Ovary (tissue), 9 donors: ENCODE measurements around the gene KDM6A. TPM values are rescaled to one million over a fixed set of nuclear protein-coding genes. Genes with fewer than 3 reads are reported as not detected.
A peak's percentile ranks its signal among the peaks of the same experiment; 100 is the strongest.
"Not testable (repeated sequence)": the region's sequence is repeated elsewhere in the genome, so short reads cannot be mapped to it uniquely, and the experiment has no call there.

ENCODE experiments used
- DNase-seq, 5 donors: peaks; one replicate each; pipeline ENCODE4 v3.0.0-alpha.2; 2019 to 2020
- H3K27ac ChIP-seq, 2 donors: fragments of 200-600 bp; one replicate each; pipeline versions ENCODE4 v1.5.1 to v1.8.0; 2019 to 2022
- H3K27me3 ChIP-seq: fragments of 200-600 bp; one replicate; pipeline ENCODE4 v1.8.0; 2022
- H3K36me3 ChIP-seq: fragments of 200-600 bp; sonication (generic); one replicate; pipeline ENCODE4 v1.5.1; 2019
- H3K4me1 ChIP-seq: one replicate; pipeline ENCODE4 v1.8.1; 2013; ENCODE audit warnings: mild to moderate bottlenecking, moderate library complexity; ENCODE audit not compliant: insufficient read depth
- H3K4me3 ChIP-seq: fragments of 200-600 bp; sonication (generic); one replicate; pipeline ENCODE4 v1.5.1; 2017
- H3K9me3 ChIP-seq, 2 donors: fragments of 200-600 bp in 1 of 2; sonication (generic) in 1 of 2; one replicate each; pipeline versions ENCODE4 v1.5.1 to v1.8.1; 2013 to 2019; ENCODE audit warnings: mild to moderate bottlenecking in 1 of 2, moderate library complexity in 1 of 2
- EP300 ChIP-seq: sonication (generic); formaldehyde crosslinking; IDR thresholded peaks from one replicate; pipeline ENCODE4 v1.6.1; 2017; ENCODE audit warnings: antibody characterized with exemption
- POLR2A ChIP-seq: fragments of 450-650 bp; IDR thresholded peaks from one replicate; pipeline ENCODE4 v1.6.1; 2017; ENCODE audit warnings: antibody characterized with exemption, mild to moderate bottlenecking, moderate library complexity
- WGBS, 3 donors: extraction: QIAGEN DNeasy Blood & Tissue Kit in 1 of 3; methylation state at CpG; one replicate each; pipeline versions ENCODE4 v1.1.5 to v1.1.7; 2013 to 2017; 5-methylcytosine and 5-hydroxymethylcytosine counted together
- intact Hi-C, 4 donors: fragments of 100-400 bp; cut with DNase I; formaldehyde crosslinking; loops; one replicate each; pipeline versions ENCODE4 v1.11.0 to v1.15.1; 2022 to 2023
- polyA plus RNA-seq, 2 donors: library from polyadenylated mRNA; stranded (reverse); fragments of 200-250 nt in 1 of 2; fragments of 350-450 nt in 1 of 2; fragmentation: Illumina TruSeq in 1 of 2; extraction: RNeasy Lipid Tissue Mini Kit (QIAGEN cat#74804) in 1 of 2; gene quantifications; one replicate each; pipeline ENCODE4 v1.2.3, GENCODE V29; 2013 to 2014
- total RNA-seq, 7 donors: library from RNA; depleted of rRNA in 2 of 7; stranded (reverse); fragments of >200 nt in 2 of 7; fragmentation: NEBNext Ultra II Directional in 3 of 7; extraction: Animal tissue kit (Norgen Biotek cat#: 25700) in 3 of 7; gene quantifications; one replicate each; pipeline versions ENCODE4 v1.1.0 to v1.2.4, GENCODE V29; 2016 to 2023
- TF ChIP-seq, protein P1 (sequence below), 3 donors: fragments of 450-650 bp in 2 of 3; fragments of 200-600 bp in 1 of 3; IDR thresholded peaks; one replicate each; pipeline versions ENCODE4 v1.5.1 to v1.8.0; 2016 to 2022; ENCODE audit warnings: antibody characterized with exemption in 3 of 3, mild to moderate bottlenecking in 1 of 3
- donor health status: DM: no; HTN: no; CAD: no; lungs with moderate emphysema.
- donor health status: DM: no; HTN: no; CAD: no.
- donor health status: Bipolar disorder and iron deficiency.
- donor health status: DM: yes; HTN: yes; CAD: no.
- donor health status: DM: no; HTN: no; CAD: no.
- donor health status: DM: yes; HTN: yes; CAD: no.

KDM6A gene
- total and polyA plus RNA-seq, 9 donors: 19.8 to 56.2 (median 42.1) TPM

DNA sequence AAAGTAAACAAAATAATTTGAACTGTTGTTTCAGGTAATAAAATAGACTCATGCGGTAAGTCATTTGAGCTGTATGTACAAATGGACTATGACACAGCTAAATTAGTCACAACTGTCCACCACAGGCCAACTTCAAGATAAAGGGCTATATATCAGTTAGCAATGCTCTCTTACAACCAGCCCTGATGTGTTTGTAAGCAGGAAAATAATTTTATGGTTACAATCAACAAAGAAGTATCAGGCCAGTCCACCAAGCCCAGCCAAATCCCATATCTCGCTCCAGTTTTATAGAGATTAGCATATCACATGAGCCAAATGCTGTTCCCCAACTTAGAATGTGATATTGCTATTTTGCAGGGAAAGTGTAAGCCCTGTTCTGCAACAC, 29.7 kb upstream of the KDM6A start:
- Histone ChIP-seq H3K27ac (no peak overlapping the region), H3K27me3 (no peaks in the 10 kb centered on the region), H3K9me3 (no peaks in the 10 kb centered on the region), H3K36me3 (no peaks in the 10 kb centered on the region), H3K4me1 (no peaks in the 10 kb centered on the region), H3K4me3 (no peak overlapping the region)
- intact Hi-C loops: loop anchor here in 1 of 4 donors (5.0 kb wide), 1 partner anchor 1609 kb away; no protein-coding TSS in a partner anchor
- 83 to 88% (median 87%) methylated on average over 2 of the region's 2 CpGs for WGBS, 3 donors
- DNase-seq: no peak
- TF ChIP-seq POLR2A (no peak), EP300 (no peak)
- TF ChIP-seq, protein P1, sequence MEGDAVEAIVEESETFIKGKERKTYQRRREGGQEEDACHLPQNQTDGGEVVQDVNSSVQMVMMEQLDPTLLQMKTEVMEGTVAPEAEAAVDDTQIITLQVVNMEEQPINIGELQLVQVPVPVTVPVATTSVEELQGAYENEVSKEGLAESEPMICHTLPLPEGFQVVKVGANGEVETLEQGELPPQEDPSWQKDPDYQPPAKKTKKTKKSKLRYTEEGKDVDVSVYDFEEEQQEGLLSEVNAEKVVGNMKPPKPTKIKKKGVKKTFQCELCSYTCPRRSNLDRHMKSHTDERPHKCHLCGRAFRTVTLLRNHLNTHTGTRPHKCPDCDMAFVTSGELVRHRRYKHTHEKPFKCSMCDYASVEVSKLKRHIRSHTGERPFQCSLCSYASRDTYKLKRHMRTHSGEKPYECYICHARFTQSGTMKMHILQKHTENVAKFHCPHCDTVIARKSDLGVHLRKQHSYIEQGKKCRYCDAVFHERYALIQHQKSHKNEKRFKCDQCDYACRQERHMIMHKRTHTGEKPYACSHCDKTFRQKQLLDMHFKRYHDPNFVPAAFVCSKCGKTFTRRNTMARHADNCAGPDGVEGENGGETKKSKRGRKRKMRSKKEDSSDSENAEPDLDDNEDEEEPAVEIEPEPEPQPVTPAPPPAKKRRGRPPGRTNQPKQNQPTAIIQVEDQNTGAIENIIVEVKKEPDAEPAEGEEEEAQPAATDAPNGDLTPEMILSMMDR (IDR thresholded peaks at IDR 0.05): no peak

DNA sequence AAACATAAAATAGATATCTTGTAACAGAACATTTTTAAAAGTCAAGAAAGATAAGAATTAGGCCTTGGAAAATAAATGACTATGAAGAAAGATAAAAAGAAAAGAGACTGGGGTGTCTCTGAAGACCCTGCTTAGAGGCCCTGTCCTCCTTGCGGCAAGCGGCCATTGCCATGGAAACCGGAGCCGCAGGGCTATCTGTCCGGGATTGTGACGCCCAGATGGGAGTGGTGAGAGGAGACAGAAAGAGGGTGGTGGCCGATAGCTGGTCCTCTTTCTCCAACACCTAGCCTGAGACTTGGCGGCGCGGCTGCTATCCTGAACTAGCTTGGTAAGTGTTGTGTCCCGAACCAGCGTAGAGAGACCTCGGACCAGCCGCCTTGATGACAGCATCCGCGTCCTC, 29.2 kb upstream of the KDM6A start, which contains the start of gene DUSP21:
Gene DUSP21 (plus strand): TSS at position 269 of the 400 bp plus-strand sequence. CDS start 112 bp downstream, at position 381.
- intact Hi-C loops: loop anchor here in 1 of 4 donors (5.0 kb wide), 1 partner anchor 1609 kb away; no protein-coding TSS in a partner anchor
- no peak for DNase-seq
- Histone ChIP-seq H3K4me3 (no peak within 1 kb of the TSS), H3K4me1 (no peaks in the 10 kb centered on the region), H3K27ac (no peak within 1 kb of the TSS), H3K36me3 (no peaks in the 10 kb centered on the region), H3K27me3 (no peaks in the 10 kb centered on the region), H3K9me3 (no peaks in the 10 kb centered on the region)
- no peak for TF ChIP-seq POLR2A
- TF ChIP-seq EP300: no peak
- TF ChIP-seq, protein P1 (IDR thresholded peaks at IDR 0.05): no peak
- 75 to 84% (median 83%) methylated on average over 16 of the region's 16 CpGs for WGBS, 3 donors

DNA sequence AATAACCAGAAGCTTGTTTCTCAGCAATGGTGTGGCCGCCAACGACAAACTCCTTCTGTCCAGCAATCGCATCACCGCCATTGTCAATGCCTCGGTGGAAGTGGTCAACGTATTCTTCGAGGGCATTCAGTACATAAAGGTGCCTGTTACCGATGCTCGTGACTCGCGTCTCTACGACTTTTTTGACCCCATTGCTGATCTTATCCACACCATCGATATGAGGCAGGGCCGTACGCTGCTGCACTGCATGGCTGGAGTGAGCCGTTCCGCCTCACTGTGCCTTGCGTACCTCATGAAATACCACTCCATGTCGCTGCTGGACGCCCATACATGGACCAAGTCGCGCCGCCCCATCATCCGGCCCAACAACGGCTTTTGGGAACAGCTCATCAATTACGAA, 28.8 kb upstream of the KDM6A start:
- Histone ChIP-seq H3K4me1 (no peaks in the 10 kb centered on the region), H3K9me3 (no peaks in the 10 kb centered on the region), H3K27me3 (no peaks in the 10 kb centered on the region), H3K27ac (no peak overlapping the region), H3K4me3 (no peak overlapping the region), H3K36me3 (no peaks in the 10 kb centered on the region)
- intact Hi-C loops: loop anchor here in 1 of 4 donors (5.0 kb wide), 1 partner anchor 1608 kb away; no protein-coding TSS in a partner anchor
- DNase-seq: no peak
- TF ChIP-seq EP300 (no peak), POLR2A (no peak)
- TF ChIP-seq, protein P1 (IDR thresholded peaks at IDR 0.05): no peak
- WGBS, 3 donors: 92 to 95% (median 93%) methylated on average over 26 of the region's 26 CpGs

DNA sequence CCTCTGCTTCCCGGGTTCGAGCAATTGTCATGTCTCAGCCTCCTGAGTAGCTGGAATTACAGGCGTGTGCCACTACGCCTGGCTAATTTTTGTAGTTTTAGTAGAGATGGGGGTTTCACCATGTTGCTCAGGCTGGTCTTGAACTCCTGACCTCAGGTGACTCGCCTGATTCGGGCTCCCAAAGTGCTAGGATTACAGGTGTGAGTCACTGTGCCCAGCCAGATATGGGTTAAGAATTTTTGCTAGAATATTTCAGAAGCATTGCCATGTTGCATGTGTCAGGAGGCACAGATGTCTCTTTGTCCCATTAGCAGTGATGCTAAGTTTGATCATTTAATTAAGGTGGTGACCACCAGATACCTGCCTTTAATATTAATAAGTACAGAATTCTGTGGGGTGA, 22.1 kb upstream of the KDM6A start:
- H3K27ac ChIP-seq, DNase-seq, H3K36me3 ChIP-seq, H3K4me3 ChIP-seq, intact Hi-C loops, H3K9me3 ChIP-seq, H3K4me1 ChIP-seq, H3K27me3 ChIP-seq: not testable (repeated sequence)
- 83 to 85% (median 84%) methylated on average over 6 of the region's 6 CpGs for WGBS, 3 donors

DNA sequence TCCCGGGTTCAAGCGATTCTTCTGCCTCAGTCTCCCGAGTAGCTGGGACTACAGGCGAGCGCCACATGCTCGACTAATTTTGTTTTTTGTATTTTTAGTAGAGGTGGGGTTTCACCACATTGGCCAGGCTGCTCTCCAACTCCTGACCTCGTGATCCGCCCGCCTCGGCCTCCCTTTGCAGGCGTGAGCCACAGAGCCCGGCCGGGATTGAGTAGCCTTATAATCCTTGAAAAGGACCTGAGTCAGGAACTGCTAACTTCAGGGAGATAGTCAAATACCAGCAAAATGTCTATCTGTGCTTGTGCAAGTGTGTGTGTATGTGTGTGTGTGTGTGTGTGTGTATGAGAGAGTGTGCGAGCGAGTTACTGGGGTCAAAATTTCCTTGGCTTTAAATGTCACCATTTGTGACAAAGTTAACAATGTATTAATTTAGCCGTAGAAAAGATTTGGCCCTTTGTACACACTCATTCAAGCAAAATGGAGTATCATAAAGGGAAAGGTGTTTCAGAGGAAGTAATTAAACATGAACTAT, 1.8 kb upstream of the KDM6A start:
- no peak overlapping the region for H3K4me3 ChIP-seq
- H3K9me3 ChIP-seq: no peaks in the 10 kb centered on the region
- TF ChIP-seq POLR2A: no peak
- no peak for TF ChIP-seq EP300
- TF ChIP-seq, protein P1 (IDR thresholded peaks at IDR 0.05): no peak
- H3K4me1 ChIP-seq: no peaks in the 10 kb centered on the region
- 73 to 82% (median 76%) methylated on average over 16 of the region's 16 CpGs for WGBS, 3 donors
- intact Hi-C loops: loop anchor here in 1 of 4 donors (5.0 kb wide), 1 partner anchor 329 kb away; the partner anchor contains the start of gene FUNDC1
- peak in 3 of 5 donors; percentile 23 to 43 (median 33) for DNase-seq
- no peaks in the 10 kb centered on the region for H3K36me3 ChIP-seq
- H3K27me3 ChIP-seq: no peaks in the 10 kb centered on the region
- no peak overlapping the region for H3K27ac ChIP-seq
